GM21447 (cell line): ENCODE data around the gene CES2.

Experiments used
- ATAC-seq: cut with Tn5 transposase; IDR thresholded peaks from one replicate; pipeline ENCODE4 v1.9.1; 2021; ENCODE audit not compliant: unreplicated experiment

CES2 gene

DNA sequence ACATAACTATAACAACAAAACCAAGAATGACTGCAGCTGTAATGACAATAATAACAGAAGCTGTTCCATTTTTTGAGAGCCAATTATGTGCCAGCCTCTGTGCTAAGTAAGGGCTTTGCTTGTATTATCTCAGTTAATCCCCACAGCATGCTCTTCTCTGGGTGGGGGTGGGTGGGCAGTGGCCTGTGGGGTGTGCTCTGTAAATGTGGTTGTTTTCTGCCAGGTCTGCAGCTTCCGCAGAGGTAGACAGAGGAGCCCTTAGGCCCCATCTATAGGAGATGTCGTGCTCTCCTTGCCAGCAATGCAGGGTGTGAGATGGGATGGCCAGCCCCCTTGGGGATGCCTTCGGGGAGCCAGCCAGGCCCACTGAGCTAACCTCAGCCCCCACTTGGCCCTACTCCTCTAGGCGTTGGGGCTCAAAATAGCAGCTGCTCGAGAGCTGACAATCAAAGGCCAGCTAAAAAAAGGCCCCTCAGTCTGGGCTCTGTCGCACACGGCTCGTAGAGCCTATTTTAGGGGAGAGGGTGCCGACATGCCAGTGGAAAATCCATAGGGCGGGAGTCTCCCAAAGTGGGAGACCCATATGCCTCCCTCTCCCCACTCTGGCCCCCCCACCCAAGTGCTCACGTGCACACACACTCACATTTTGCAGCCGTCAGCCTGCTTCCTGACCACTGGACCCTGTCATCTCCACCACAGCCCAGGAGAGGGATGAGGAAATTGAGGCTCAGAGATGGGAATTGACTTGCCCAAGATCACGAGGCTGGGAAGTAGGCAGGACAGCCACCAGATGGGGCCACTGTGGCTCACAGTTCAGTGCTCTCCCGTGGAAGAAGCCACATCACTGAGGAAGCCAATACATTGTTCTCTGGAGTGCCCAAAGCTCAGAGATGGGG, 32.4 kb upstream of the CES2 start:
- no peak for ATAC-seq

DNA sequence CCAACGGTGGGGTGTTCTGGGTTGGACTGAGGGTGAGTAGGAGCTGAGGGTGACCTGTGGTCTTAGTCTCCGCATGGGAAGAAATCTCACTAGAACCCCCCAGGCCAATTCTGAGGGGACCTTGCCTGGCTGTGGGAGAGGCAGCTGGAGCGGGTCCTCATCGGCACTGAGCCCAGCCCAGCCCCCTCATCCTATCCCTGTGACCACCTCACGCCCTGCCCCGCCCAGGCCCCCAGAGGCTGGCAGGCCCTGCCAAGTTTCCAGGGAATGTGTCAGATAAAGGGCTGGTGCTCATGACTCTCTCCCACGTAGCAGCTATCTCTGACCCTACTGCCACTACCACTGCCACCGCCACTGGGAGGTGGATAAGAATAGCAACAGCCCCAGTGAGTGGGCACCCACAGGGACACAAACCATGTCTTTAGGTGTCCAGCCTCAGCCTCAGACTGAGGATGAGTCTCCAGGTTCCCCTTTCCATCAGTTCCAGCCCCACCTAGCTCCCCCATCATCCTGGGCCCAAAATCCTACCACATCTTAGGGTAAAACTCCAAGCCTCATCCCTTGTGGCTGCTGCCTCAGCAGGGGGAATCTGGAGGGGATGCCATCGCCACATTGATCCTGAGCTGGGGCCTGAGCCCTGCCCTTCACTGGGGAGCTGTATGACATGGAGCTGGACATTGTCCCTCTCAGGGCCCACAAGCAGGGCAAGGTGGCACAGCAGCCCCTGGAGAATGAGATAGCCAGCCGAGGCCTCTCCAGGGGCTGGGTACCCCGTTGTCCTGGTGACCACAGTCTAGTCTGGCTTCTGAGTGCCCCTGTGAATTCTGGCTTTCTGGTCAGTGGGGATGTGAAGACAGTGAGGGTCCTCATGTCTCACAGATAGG, 31.5 kb upstream of the CES2 start:
- no peak for ATAC-seq

DNA sequence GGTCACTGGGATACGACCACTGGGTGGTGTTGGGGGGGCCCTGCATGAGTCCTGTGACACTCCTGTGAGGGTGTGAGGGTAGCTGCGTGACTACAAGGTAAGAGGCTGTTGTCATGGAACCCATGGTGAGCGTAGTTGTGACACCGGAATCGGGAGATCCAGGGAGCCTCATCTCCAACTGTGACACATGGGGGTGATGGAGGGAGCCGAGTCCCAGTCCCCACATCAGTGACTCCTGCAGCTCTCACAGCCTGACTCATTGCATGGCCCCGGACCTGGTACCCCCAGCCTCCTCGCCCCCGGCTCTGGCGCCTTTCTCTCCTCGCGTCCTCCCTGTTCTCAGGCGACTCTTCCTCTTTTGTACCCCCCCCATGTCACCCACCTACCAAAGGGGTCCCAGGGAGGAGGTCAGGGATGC, 30.9 kb upstream of the CES2 start:
- no peak for ATAC-seq

DNA sequence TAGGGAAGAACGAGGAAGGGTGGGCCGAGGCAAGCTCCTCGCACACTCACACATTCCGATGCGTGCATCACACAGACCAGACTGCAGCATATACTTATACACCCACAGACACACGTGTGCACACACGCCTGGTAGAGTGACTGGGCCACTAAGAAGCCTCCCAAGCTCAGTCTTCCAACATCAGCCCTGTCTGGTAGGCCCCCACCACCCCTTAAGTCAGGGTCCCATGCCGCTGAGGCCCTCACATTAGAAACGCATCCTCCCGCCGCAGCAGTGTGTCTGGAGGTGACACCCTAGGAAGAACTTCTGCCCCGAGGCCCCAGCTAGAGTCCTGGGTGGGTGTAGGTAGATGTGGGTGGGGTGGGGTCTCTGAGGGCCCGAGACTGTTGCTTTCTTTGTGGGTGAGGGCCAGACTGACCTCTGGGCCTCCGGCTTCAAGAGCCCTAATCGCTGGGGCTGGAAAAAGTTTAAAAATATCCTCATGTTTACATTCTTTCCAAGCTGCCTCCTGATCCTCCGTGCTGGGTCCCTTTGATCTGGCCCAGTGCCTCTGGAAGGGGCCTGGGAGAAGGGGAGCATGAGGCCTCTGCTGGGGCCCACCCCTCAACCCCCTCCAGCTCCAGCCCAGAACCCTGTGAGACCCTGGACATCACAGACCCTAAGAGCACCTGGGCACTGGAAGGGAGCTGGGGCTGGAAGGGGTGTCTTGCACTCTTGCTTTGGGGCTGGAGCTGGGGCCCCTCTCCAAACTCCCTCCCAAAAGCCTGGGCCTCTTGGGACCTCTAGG, 30.3 kb upstream of the CES2 start:
- no peak for ATAC-seq

DNA sequence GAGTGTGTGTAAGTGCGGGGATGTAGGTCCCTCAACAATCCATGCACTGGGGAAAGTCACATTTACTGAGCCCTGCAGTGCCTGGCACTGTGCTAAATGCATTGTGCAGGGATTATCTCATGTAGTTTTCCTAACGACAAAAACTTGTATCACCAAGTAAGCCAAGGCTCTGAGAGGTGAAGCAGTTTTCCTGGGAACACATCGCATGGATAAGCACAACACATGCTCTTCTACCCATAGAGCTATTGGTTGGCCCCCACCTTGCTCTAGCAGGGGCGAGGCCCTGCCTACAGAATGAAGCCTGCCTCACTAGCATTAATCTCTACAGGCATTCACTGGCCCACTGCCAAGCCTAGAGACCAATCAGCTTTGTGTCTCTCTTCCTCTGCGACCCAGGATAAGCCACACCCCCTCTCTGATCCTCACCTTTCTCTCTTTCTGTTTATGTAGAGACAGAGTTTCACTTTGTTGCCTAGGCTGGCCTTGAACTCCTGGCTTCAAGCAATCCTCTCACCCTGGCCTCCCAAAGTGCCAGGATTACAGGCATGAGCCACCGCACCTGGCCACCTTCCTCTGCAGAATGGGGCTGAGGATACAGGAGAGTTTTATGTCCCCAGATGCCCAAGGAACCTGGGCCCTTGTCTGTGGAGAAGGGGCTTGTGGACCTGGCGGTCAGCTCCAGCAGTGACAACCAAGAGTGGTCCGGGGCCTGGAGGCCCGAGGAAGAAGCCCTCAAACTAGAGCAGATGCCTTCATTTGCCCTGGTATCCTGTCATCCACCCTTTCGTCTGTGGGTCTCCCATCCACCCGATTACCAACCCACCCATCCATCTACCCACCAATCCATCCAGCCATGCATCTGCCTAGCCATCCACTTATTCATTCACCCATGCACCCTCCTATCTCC, 29.4 kb upstream of the CES2 start:
- ATAC-seq = no peak

DNA sequence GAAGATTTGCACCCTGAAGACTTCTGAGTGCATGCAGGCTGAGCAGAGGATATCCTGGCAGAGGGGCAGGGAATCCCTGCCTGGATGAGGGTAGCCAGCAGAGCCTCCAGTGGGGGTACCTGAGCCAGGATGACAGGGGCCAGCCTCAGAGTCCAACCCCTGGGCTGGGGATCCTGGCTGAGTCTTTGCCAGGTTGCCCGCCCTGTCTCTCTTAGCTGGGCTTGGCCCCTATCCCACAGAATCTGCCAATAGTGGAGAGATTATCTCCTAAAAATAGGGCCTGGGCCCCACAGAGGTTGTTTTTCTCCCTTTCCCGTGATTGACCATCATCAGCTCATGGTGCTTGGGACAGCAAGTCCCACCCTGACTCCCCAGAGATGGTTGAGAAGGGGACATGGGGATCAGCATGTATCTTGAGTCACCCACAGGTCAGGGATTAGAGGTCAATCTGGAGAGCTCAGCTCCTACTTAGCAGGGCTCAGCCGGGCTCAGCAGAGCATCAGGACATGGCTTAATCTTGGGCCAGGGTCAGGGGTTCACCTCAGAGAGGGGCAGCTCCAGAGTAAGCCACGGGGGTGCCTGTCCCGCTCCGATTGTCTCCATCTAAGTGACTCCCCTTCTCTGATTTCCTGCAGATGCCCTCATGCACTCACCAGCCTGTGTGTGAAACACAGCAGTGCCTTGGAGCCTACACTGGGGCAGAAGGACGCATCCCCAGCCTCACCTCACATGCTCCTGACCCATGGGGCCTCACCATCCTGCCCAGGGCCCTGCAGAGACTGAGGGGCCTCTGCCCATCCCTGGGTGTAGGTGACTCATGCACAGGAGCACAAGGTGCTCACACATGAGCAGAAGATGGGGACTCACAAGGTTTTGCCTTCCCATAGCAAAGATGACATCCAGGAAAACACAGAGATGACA, 28.1 kb upstream of the CES2 start:
- no peak for ATAC-seq

DNA sequence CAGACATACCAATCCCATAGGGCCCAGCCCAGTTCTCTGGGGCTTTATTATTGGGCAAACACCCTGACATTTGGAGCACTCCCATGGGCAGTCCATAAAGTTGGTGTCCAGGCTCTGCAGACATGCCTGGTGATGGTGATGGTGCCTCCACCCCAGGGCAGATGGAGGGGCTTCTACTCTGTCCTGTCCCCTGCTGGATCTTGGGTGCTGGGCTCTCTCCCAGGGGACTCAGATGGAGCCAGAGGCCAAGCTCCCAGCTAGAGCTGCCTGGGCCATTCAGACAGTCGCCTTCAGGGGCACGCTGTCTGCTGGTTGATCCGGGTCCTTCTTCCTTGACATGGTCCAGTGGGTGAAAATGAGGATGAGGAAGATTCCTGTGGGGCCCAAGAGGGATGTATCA, 27.2 kb upstream of the CES2 start:
- no peak for ATAC-seq

DNA sequence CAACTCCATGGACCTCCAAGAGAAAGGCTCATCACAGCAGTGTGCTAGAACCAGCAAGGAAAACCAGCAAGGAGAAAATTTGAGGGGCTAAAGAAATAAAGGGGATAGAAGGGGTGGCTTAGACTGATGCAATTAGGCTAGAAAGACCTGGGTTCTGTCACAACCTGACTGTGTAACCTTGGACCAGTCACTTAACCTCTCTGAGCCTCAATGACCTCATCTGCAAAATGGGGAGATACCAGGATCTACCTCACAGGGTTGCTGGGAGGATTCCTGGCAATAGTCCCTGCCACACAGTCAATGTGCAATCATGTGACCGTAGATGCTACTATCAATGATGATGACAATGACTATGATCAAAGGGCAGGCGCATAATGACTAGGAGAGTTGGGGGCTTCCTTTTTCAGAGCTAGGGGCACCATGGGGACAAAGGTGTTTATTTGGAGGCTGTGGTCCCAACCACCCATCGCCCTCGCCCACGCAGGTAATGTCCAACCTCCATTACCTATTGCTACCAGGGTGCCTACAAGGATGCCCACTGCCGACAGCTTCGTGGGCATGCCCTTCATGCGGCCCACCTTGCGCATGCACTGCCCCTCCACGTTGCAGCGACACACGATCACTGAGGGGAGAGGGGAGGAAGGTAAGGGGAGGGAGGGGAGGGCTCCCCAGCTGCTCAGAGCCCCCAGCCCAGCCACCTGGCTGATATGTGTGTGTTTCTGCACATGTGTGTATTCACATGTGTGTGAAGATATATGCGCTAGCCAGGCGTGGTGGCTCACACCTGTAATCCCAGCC, 26.4 kb upstream of the CES2 start:
- ATAC-seq = no peak

DNA sequence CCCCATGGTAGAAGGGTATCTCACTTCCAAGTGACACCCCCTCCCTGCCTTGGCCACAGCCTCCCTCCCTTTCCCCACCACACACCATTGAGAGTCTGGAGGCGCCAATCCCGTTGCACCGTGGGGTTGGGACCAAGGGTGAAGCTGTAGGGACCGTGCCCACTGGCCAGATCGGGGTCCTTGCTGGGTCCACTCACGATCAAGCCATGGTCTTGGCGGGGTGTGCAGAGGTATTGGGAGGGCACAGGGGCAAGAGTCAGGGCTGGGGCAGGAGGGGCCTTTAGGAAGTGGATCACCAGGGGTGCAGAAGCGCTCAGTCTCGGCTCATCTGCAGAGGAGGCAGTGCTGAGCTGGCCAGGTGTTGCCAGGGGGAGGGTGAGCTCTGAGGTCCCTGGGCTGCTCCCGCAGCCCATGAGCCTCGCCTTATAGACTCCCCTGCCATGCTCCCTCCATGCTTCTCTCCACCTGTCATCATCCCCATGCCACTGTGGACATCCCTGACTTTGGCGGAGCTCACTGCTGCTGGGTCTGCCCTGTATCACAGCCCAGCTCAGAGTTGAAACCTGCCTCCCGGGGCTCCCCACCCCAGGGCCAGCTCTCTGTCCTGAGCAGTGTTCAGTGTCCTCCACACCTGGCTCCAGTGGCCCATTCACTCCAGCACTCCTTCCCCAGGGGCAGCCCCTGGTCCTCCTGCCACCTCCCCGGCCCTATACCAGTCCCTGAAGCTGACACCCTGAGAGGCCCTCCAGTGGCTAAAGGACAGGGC, 25.0 kb upstream of the CES2 start:
- no peak for ATAC-seq

DNA sequence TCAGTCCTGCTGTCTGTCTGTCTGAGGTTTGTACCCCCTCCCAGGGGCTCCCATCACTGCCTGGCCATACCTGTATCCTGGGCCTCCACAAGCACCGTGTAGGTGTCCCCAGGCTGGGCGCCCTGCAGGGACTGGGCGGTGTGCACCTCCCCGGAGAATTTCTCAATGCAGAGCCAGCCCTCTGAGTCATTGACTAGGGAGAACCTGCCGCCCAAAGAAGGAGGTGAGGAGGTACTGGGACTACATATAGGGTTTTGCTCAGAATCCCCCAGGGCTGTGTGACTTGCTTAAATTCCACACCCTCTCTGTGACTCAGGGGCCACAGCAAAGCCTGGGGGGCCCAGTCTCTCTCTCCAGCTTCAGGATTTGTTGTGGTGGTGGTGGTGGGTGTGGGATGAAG, 24.2 kb upstream of the CES2 start:
- no peak for ATAC-seq

DNA sequence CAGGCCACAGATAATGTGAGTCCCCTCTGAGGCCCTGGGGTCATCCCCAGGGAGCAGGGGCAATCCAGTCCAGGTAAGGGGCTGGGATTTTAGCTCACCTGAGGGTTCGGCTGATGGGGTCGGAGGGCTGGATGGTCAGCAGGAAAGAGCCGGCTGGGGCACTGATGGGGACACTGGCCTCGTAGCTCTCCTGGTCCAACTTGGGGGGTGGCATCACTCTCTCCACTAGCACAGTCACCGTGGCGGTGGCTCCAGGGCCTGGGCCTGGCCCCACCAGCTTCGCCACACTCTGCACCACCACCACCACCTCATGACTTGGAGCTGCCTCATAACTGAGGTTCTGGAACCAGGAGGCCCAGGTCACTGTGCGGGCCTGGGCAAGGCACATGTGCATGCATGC, 23.5 kb upstream of the CES2 start:
- no peak for ATAC-seq

DNA sequence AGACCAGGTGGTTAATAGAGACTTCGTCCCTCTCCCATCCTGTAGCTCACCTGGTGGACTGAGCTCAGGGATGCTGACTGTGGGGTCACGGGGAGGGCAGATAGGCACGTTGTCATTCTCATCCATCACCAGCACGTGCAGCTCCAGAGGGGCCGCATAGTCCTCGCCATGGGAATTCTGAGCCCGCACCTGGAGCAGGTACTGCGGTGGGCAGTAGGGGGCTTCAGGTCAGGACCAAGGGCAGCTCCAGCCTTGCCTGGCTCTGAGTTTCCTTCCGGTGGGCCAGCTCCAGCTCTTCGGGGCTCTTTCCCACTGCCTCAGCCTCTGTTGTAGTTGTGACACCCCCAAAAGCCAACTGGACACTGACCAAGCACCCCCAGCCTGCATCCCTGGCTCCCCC, 22.2 kb upstream of the CES2 start:
- no peak for ATAC-seq

DNA sequence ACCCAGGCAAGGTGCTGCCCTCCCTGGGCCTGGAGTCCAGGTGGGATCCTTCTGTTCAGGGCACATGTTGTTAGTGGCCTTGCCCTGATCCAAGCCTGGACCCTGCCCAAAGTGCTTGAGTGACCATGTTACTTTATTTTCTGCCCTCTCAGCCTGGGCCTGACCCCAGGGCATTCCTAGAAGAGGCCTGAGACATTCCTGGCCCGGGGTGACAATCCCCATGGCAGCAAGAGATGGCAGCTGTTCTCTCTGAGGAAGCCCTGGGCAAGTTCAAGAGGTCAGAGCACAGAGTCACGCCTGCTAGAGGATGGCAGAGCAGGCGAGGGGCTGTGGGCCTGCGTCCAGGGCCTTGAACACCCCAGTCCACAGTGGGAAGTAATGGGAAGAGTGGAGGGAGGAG, 21.6 kb upstream of the CES2 start:
- ATAC-seq = no peak

DNA sequence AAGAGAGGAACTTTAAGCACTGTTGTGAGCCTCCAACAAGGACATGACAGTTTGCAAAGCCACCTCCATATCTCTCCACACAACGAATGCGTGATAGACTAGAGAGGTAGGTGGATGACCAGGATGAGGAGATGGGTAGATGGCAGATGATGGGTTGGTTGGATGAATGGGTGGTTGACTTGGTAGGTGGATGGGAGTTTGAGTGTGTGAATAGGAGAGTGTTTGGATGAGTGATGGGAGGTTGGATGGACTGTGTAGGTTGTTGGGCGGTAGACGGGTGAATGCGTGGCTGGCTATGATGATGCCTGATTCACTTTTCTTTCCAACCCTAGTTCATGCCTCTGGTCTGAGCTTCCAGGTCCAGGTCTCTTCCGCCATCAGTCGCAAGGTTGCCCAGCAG, 20.8 kb upstream of the CES2 start:
- ATAC-seq = no peak

DNA sequence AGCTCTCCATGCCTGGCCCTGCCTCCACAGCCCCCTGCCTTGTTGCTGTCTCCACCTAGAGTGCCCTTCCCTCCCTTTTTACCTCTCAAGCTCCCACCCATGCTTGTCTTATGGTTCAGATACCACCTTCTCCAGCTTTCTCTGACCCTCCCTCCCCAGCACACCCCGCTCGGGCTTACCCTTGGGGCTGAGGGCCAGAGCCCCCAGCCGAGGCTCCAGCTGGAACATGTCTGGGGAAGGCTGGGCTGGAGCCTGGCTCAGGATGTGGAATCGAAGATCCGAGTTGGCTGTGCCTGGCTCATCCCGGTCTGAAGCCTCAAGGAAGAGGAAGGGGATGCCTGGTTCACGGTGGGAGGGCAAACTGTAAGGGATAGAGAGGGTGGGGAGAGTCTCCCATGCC, 20.3 kb upstream of the CES2 start:
- ATAC-seq = no peak

DNA sequence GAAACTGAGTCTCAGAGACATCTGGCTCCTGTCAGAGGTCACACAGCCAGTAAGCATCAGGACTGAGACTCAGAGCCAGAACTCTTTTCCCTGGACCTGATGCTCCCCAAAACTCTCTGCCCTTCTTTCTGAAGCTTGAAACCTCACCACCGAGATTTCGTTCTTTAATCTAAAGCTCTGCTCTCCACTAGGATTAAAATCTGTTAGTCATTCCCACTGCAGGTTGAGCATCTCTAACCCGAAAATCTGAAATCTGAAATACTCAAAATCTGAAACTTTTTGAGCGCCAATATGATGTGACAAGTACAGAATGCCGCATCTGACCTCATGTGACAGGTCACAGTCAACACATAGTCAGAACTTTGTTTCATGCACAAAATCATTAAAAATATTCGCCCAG, 18.8 kb upstream of the CES2 start:
- ATAC-seq = no peak

DNA sequence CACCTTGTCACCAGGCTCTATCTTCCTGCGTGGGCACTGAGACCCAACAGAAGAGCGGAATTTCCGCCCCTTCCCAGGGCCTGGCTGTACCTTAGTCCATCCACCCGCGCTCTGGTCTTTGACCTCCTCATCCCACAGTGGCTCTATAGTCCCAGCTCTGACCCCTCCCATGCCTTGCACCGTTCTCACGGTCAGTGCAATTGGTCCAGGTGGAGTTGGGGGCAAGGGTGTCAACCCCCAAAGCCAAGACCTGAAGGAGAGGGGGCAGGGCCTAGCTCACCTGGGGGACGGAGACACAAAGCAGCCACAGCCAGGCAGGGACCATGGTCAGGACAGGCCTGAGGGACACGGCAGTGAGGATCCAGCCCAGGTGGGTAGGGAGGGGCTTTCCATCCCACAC, 17.6 kb upstream of the CES2 start:
- no peak for ATAC-seq

DNA sequence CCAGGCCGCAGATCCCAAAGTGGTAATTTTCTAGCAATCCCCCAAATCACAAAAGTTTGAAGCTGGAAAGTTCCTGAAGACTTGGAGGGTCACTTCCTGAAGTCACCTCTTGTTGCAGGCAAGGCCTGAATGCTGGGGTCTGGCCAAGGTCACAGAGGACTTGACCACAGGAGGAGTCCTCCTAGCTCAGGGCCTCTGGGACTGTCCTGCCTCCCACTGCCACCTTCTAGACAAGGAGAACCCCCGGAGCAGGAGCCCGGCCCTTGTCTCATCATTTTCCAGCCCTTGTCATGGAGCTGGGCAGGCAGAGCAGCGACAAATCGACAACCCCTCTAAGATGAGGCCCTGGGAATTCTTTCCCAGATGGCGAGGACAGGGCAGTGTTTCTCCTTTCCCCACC, 17.0 kb upstream of the CES2 start:
- ATAC-seq = no peak
